A673 (cell line): Measurements from ENCODE around the gene TRA2A.

Experiments used
- CTCF ChIP-seq: fragments of 300-800, 200-600 bp; sonication (generic); conservative IDR thresholded peaks from 2 replicates; pipeline ENCODE4 v1.5.1; 2017; ENCODE audit warnings: low read depth, mild to moderate bottlenecking, antibody characterized with exemption, low read length, moderate library complexity, mixed read lengths
- EZH2 ChIP-seq: fragments of 200-600 bp; sonication (generic); IDR thresholded peaks from 2 replicates; pipeline ENCODE4 v1.6.1; 2017; ENCODE audit warnings: borderline replicate concordance, low read depth, mild to moderate bottlenecking, mixed read lengths, antibody characterized with exemption, low read length; ENCODE audit not compliant: poor library complexity, severe bottlenecking

DNA sequence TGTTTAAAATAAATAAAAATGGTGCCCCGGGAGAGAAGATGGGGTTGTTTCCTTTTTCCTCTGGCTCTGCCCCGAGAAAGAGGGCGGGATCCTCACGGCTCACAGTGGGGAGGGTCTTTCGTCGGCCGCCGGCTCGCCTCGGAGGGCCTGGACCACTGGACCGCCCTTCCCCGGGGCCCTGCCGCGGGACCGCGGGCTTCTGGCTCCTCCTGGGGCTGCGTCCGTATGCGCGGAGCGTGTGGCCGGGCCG, 58.0 kb downstream of the TRA2A start:
- TF ChIP-seq CTCF (no peak), EZH2 (no peak)
